K562 (cell line): Measurements from ENCODE around the gene B3GNT9.

Source experiments
- KDM1A ChIP-seq, 2 experiments: fragments of 450-650 bp; IDR thresholded peaks; 2 replicates each; pipeline ENCODE4 v1.6.1; 2016; ENCODE audit warnings: mild to moderate bottlenecking in 2 of 2
- STAT5B ChIP-seq: fragments of 250-450 bp; sonication (Bioruptor Pico); IDR thresholded peaks from 2 replicates; pipeline ENCODE4 v1.8.0; 2021; ENCODE audit warnings: mild to moderate bottlenecking, inconsistent platforms

- no peak for TF ChIP-seq STAT5B (CRISPR knock-in tag)
- TF ChIP-seq KDM1A (IDR thresholded peaks at IDR 0.05) = no peak
Measured at GRCh38 chr16:67104061-67104460, 46.7 kb downstream of the B3GNT9 start.
